Measurements from ENCODE around the gene SPINK9.

GRCh38 chr5:148388696-148389095 lies 53.3 kb downstream of the SPINK9 start:
- TF ChIP-seq REST (IDR thresholded peaks at IDR 0.05; ENCODE audit: insufficient read depth in 1 of 2, low read depth in 2 of 2, low read length in 2 of 2) (no peak), SIN3A (IDR thresholded peaks at IDR 0.05; ENCODE audit: borderline replicate concordance, insufficient read depth, low read length) (no peak), FOXP2 (optimal IDR thresholded peaks at IDR 0.05; ENCODE audit: borderline replicate concordance, extremely low read depth, extremely low read length, insufficient read depth) (no peak), POLR2AphosphoS5 (IDR thresholded peaks at IDR 0.05; ENCODE audit: low read depth, low read length) (no peak), TAF1 (IDR thresholded peaks at IDR 0.05; ENCODE audit: borderline replicate concordance, insufficient read depth, low read length) (no peak)
